ENCODE results near the gene FAM3B.
A peak's percentile ranks its signal among the peaks of the same experiment; 100 is the strongest.

The FAM3B gene

GRCh38 chr21:41369105-41369919, 52.7 kb downstream of the FAM3B start:
- peak; percentile 14 for DNase-seq

GRCh38 chr21:41369920-41370839, 53.6 kb downstream of the FAM3B start:
- DNase-seq: peak; percentile 44

- no peak for DNase-seq
Measured at GRCh38 chr21:41370840-41371684, 54.5 kb downstream of the FAM3B start.

GRCh38 chr21:41371685-41372030, 55.1 kb downstream of the FAM3B start:
- no peak for DNase-seq

- DNase-seq: no peak
Measured at GRCh38 chr21:41373253-41373652, 56.7 kb downstream of the FAM3B start.

- no peak for DNase-seq
Measured at GRCh38 chr21:41373763-41374162, 57.2 kb downstream of the FAM3B start.

GRCh38 chr21:41374177-41374712, 57.6 kb downstream of the FAM3B start:
- DNase-seq: no peak

GRCh38 chr21:41374867-41375533, 58.4 kb downstream of the FAM3B start:
- no peak for DNase-seq

GRCh38 chr21:41375875-41376274, 59.3 kb downstream of the FAM3B start:
- no peak for DNase-seq

- DNase-seq: no peak
Measured at GRCh38 chr21:41377715-41378114, 61.1 kb downstream of the FAM3B start.

- no peak for DNase-seq
Measured at GRCh38 chr21:41378849-41379248, 62.2 kb downstream of the FAM3B start.

- DNase-seq: no peak
Measured at GRCh38 chr21:41379901-41380300, 63.3 kb downstream of the FAM3B start.

GRCh38 chr21:41381731-41382130, 65.1 kb downstream of the FAM3B start:
- no peak for DNase-seq

GRCh38 chr21:41387042-41387819, 70.6 kb downstream of the FAM3B start:
- DNase-seq: no peak

GRCh38 chr21:41387824-41388223, 71.2 kb downstream of the FAM3B start:
- DNase-seq: no peak

- DNase-seq: no peak
Measured at GRCh38 chr21:41388259-41388658, 71.7 kb downstream of the FAM3B start.

- no peak for DNase-seq
Measured at GRCh38 chr21:41390043-41390639, 73.5 kb downstream of the FAM3B start.

GRCh38 chr21:41393876-41394465, 77.4 kb downstream of the FAM3B start:
- DNase-seq: no peak

- DNase-seq: no peak
Measured at GRCh38 chr21:41396558-41397075, 80.0 kb downstream of the FAM3B start.

GRCh38 chr21:41397471-41397891, 80.9 kb downstream of the FAM3B start:
- no peak for DNase-seq
